ENCODE results near the gene VIL1.

The VIL1 gene

DNA sequence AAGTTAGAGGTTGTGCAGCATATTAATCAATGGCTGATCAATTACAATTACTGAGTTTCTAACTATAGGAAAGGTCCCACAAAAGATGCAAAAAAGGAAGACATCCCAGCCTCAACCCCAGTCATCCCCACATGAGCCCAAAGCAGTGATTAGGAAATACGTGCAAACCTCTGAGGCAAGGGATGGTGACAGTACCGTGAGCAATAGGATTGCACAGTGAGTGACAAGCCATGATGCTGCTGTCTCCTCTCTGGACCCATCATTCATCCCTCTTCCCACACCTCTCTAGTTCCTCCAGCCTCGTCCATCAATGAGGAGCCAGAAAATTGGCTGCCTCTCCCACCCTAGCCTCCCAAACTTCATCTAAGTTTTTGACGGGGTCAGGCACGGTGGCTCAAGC is 40.9 kb upstream of the VIL1 start:
- no peak for DNase-seq (ENCODE audit: low read depth)
- TF ChIP-seq, protein P1, sequence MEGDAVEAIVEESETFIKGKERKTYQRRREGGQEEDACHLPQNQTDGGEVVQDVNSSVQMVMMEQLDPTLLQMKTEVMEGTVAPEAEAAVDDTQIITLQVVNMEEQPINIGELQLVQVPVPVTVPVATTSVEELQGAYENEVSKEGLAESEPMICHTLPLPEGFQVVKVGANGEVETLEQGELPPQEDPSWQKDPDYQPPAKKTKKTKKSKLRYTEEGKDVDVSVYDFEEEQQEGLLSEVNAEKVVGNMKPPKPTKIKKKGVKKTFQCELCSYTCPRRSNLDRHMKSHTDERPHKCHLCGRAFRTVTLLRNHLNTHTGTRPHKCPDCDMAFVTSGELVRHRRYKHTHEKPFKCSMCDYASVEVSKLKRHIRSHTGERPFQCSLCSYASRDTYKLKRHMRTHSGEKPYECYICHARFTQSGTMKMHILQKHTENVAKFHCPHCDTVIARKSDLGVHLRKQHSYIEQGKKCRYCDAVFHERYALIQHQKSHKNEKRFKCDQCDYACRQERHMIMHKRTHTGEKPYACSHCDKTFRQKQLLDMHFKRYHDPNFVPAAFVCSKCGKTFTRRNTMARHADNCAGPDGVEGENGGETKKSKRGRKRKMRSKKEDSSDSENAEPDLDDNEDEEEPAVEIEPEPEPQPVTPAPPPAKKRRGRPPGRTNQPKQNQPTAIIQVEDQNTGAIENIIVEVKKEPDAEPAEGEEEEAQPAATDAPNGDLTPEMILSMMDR (IDR thresholded peaks at IDR 0.05; ENCODE audit: low read depth, low read length, missing control alignments), result no peak
- no peak overlapping the region for H3K4me3 ChIP-seq (ENCODE audit: low read depth, low read length)

DNA sequence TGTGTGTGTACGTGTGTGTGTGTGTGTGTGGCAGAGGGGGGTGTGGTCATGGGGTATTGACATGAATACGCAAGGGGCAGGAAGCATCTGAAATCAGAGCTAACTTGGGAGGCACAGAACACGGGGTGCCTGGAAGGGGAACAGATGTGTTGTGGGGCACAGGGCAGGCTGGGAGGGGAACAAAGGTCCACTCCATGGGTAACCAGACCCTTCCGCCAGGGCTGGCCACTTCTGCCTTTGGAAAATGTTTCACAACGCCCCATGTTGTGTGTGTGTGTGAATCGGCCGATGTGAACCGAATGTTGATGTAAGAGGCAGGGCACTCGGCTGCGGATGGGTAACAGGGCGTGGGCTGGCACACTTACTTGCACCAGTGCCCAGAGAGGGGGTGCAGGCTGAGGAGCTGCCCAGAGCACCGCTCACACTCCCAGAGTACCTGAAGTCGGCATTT is 37.0 kb upstream of the VIL1 start, which contains the start of gene SLC11A1:
Gene SLC11A1 (plus strand): TSS at position 358 of the 451 bp plus-strand sequence. CDS start 96 bp downstream, outside the sequence.
- no peak for DNase-seq (ENCODE audit: low read depth)
- TF ChIP-seq, protein P1 (IDR thresholded peaks at IDR 0.05; ENCODE audit: low read depth, low read length, missing control alignments), result no peak

DNA sequence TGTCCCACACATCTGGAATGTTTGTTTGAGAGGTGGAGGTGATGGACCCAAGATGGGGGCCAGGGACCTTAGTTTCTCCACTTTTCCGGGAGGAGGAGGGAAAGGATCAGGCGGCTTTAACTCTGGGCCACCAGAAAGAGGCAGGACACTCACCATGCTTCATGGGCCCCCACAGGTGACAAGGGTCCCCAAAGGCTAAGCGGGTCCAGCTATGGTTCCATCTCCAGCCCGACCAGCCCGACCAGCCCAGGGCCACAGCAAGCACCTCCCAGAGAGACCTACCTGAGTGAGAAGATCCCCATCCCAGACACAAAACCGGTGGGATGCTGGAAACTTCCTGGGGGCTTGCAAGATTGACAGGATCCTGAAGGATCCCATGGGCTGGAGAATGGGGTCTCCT is 36.1 kb upstream of the VIL1 start:
- no peak for DNase-seq (ENCODE audit: low read depth)
- H3K4me3 ChIP-seq (ENCODE audit: low read depth, low read length), result no peak overlapping the region
- TF ChIP-seq, protein P1 (IDR thresholded peaks at IDR 0.05; ENCODE audit: low read depth, low read length, missing control alignments), result no peak

More for the DNA sequence above, 37.0 kb upstream of the VIL1 start, which contains the start of gene SLC11A1:
- H3K4me3 ChIP-seq (ENCODE audit: low read depth, low read length), result no peak within 1 kb of the TSS

DNA sequence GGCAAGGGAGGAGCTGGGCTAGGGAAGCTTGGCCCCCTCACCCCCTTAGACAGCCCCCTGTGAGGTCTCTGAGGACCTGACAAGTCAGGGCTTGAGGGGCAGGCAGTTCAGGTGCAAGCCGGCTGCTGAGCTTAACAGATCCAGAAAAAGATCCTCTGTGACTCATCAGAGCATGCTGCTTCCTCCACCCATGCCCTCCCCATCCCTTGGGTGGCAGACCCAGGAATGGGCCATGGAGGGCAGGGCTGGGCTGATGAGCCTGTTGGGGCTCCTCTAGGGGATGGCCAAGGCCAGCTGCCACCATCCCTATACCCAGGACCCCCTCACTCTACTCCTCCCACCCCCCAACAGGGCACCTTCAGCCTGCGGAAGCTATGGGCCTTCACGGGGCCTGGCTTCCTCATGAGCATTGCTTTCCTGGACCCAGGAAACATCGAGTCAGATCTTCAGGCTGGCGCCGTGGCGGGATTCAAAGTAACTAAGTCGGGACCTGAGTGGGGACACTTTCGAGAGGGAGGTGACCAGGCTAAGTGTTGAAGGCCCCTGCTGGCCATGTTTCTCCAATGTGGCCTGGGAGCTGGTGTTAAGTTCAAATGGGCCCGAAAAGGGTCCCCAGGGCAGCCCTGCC is 34.9 kb upstream of the VIL1 start:
- no peak for DNase-seq (ENCODE audit: low read depth)
- H3K4me3 ChIP-seq (ENCODE audit: low read depth, low read length), result no peak overlapping the region
- TF ChIP-seq, protein P1 (IDR thresholded peaks at IDR 0.05; ENCODE audit: low read depth, low read length, missing control alignments), result no peak

DNA sequence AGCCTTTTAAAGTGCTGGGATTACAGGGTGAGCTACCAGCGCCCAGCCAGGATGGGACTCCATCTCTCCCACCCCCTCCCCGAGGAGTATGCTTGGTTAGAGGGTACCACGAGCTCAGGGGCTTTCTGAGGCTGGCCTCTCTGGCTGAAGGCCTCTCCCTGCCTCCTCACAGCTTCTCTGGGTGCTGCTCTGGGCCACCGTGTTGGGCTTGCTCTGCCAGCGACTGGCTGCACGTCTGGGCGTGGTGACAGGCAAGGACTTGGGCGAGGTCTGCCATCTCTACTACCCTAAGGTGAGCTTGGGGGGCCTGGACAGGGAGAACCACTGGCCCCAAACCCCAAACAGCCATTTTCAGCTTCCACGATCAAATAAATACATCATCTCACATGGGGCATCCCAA is 33.9 kb upstream of the VIL1 start:
- no peak for DNase-seq (ENCODE audit: low read depth)
- TF ChIP-seq, protein P1 (IDR thresholded peaks at IDR 0.05; ENCODE audit: low read depth, low read length, missing control alignments), result no peak
- no peak overlapping the region for H3K4me3 ChIP-seq (ENCODE audit: low read depth, low read length)

DNA sequence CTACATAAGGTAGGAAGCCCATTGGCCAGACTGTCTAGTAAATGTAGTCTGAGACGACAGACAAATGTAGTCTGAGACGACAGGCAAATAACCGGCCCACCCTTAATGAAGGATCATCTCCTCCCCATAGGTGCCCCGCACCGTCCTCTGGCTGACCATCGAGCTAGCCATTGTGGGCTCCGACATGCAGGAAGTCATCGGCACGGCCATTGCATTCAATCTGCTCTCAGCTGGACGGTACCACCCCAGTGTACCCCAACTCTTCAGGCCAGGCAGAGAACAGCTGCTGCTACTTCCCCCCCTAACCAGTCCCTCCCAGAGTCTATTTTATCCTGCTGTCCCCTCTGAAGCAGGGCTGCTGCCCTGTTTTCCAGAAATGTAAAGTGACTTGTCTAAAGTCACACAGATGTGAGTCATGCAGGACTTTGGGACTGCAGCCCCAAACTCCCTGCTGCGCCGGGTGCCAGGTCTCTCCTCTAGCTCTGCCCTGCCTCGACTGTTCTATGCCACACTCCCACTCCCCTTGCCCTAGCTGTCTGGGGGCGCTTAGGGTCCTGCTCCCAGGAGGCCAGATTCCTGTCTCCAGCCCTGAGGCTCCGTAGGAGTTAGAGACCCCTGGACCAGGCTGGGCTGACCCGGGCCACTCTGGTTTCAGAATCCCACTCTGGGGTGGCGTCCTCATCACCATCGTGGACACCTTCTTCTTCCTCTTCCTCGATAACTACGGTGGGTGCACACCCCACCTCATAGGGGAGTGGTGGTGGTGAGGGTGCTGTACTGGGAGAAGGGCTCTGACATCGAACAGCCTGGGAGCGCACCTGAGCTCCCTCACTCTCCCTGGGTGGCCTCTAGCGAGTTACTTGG is 32.2 kb upstream of the VIL1 start:
- H3K4me3 ChIP-seq (ENCODE audit: low read depth, low read length), result no peak overlapping the region
- DNase-seq (ENCODE audit: low read depth), result no peak
- TF ChIP-seq, protein P1 (IDR thresholded peaks at IDR 0.05; ENCODE audit: low read depth, low read length, missing control alignments), result no peak

Data from GM12864 (cell line).